ENCODE results near the gene FUCA1. TPM values are rescaled to one million over a fixed set of nuclear protein-coding genes. Genes with fewer than 3 reads are reported as not detected.
"Not testable (repeated sequence)": the region's sequence is repeated elsewhere in the genome, so short reads cannot be mapped to it uniquely, and the experiment has no call there.

The FUCA1 gene
- total and polyA plus RNA-seq, 3 experiments from 2014 or later = 14.1 to 17.2 (median 15.7) TPM

DNA sequence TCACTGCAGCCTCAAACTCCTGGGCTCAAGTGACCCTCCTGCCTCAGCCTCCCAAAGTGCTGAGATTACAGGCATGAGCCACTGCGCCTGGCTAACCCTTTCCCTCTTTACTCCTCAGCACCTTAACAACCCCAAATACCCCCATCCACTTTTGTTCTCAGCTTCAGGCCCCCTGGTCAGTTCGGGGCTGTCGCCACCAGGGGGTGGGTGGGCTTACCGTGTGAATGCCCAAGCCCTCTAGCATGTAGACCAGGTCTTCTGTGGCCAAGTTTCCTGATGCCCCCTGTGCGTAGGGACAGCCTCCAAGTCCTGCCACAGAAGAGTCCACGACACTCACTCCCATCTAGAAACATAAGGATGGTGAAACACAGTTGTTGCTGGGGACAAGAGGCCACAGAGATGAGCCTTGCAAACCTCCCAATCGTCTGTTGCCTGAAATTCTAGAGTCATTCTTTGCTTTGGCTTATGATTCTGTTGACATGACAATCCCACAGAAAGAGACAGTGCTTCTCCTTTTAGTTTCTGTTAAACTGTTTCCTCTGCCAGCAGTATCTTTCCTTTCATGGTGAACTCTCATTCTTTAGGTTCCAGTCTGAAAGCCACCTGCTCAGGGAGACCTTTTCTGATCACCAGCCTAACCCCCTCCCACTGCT, 63.8 kb downstream of the FUCA1 start:
- CTCF ChIA-PET = no interaction called here
- DNase-seq = no peak
- Mint-ChIP-seq H3K27me3 (no peaks in the 10 kb centered on the region), H3K36me3 (peaks cover 0 to 39% (median 9%) of the 10 kb centered on the region in 3 donors), H3K27ac (peak overlapping the region in 4 of 8 donors; percentile 38 to 96 (median 78)), H3K4me3 (peak overlapping the region in 1 of 7 donors; percentile 60), H3K4me1 (peaks cover 11 to 15% (median 11%) of the 10 kb centered on the region in 3 donors), H3K9me3 (no peaks in the 10 kb centered on the region)
- H3K36me3 ChIP-seq (ENCODE audit: insufficient read depth, low read length) = peaks cover 4% of the 10 kb centered on the region
- H3K27ac ChIP-seq (ENCODE audit: low read depth, low read length) = no peak overlapping the region
- H3K27me3 ChIP-seq (ENCODE audit: insufficient read depth, low read length, poor library complexity, severe bottlenecking) = no peaks in the 10 kb centered on the region
- no peak overlapping the region for H3K4me3 ChIP-seq (ENCODE audit: low read length)
- H3K4me1 ChIP-seq (ENCODE audit: insufficient read depth, low read length) = peaks cover 15% of the 10 kb centered on the region
- POLR2A ChIA-PET = no interaction called here
- no peaks in the 10 kb centered on the region for H3K9me3 ChIP-seq (ENCODE audit: low read length)

GRCh38 chr1:23803674-23804073, 64.4 kb downstream of the FUCA1 start:
- peak overlapping the region in 2 of 8 donors; percentile 73 to 84 for H3K27ac Mint-ChIP-seq
- H3K36me3 Mint-ChIP-seq = peaks cover 0 to 39% (median 9%) of the 10 kb centered on the region in 3 donors
- no peaks in the 10 kb centered on the region for H3K27me3 ChIP-seq (ENCODE audit: insufficient read depth, low read length, poor library complexity, severe bottlenecking)
- peak overlapping the region in 2 of 7 donors; percentile 49 to 60 for H3K4me3 Mint-ChIP-seq
- no peaks in the 10 kb centered on the region for H3K9me3 Mint-ChIP-seq
- no peak for DNase-seq
- H3K27me3 Mint-ChIP-seq = no peaks in the 10 kb centered on the region
- H3K4me1 Mint-ChIP-seq = peaks cover 14 to 21% (median 17%) of the 10 kb centered on the region in 3 donors
- POLR2A ChIA-PET = no interaction called here
- CTCF ChIA-PET = interaction anchor here (1.5 kb wide), 1 partner anchor 8 kb away, joined by 4 read pairs; no protein-coding TSS in a partner anchor
- no peak overlapping the region for H3K4me3 ChIP-seq (ENCODE audit: low read length)
- H3K4me1 ChIP-seq (ENCODE audit: insufficient read depth, low read length) = peaks cover 20% of the 10 kb centered on the region
- H3K27ac ChIP-seq (ENCODE audit: low read depth, low read length) = no peak overlapping the region
- peaks cover 4% of the 10 kb centered on the region for H3K36me3 ChIP-seq (ENCODE audit: insufficient read depth, low read length)
- H3K9me3 ChIP-seq (ENCODE audit: low read length) = no peaks in the 10 kb centered on the region

- H3K27me3 ChIP-seq (ENCODE audit: insufficient read depth, low read length, poor library complexity, severe bottlenecking); DNase-seq; H3K4me3 ChIP-seq (ENCODE audit: low read length); H3K36me3 ChIP-seq (ENCODE audit: insufficient read depth, low read length); H3K9me3 ChIP-seq (ENCODE audit: low read length); H3K27me3 Mint-ChIP-seq; H3K9me3 Mint-ChIP-seq; H3K27ac ChIP-seq (ENCODE audit: low read depth, low read length): not testable (repeated sequence)
- H3K27ac Mint-ChIP-seq = peak overlapping the region in 7 of 8 donors; percentile 17 to 90 (median 77)
- H3K4me1 ChIP-seq (ENCODE audit: insufficient read depth, low read length) = peaks cover 20% of the 10 kb centered on the region
- peaks cover 14 to 24% (median 19%) of the 10 kb centered on the region in 3 donors for H3K4me1 Mint-ChIP-seq
- H3K36me3 Mint-ChIP-seq = peaks cover 0 to 38% (median 9%) of the 10 kb centered on the region in 3 donors
- ChIA-PET CTCF (interaction anchor here (1.4 to 1.5 kb wide), 2 partner anchors 9 to 10 kb away, joined by 4 to 6 read pairs; no protein-coding TSS in a partner anchor), POLR2A (interaction anchor here (0.5 to 2.9 kb wide), 4 partner anchors 22 to 318 kb away, joined by 3 to 20 read pairs (median 3); partner anchors contain the start of gene HMGCL)
- H3K4me3 Mint-ChIP-seq = peak overlapping the region in 3 of 7 donors; percentile 33 to 96 (median 44)
Observed at GRCh38 chr1:23802809-23803342, 65.2 kb downstream of the FUCA1 start.

DNA sequence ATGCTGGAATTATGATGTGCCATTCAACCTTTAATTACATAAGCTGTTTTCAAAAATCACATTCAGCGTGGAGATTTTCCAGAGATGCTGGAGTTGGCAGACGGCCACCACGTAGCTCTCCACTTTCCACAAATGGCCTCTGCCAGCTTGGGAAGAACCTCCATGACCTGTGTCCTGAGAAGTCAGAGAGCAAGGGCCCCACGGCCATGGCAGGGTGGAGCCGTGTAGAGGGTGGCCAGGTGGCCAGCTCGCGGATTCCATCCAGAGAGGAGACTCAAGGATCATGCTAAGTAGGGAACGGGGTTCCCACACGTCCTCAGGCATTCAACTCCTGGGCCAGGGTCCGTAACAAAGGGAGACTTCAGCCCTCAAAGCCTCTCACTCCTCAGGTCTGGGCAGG, 66.2 kb downstream of the FUCA1 start:
- no peak for DNase-seq
- no peaks in the 10 kb centered on the region for H3K27me3 Mint-ChIP-seq
- peak overlapping the region; percentile 51 to 90 (median 82) for H3K27ac Mint-ChIP-seq
- Histone ChIP-seq H3K4me1 (ENCODE audit: insufficient read depth, low read length) (peaks cover 20% of the 10 kb centered on the region), H3K27ac (ENCODE audit: low read depth, low read length) (no peak overlapping the region), H3K4me3 (ENCODE audit: low read length) (no peak overlapping the region), H3K27me3 (ENCODE audit: insufficient read depth, low read length, poor library complexity, severe bottlenecking) (no peaks in the 10 kb centered on the region), H3K36me3 (ENCODE audit: insufficient read depth, low read length) (no peaks in the 10 kb centered on the region), H3K9me3 (ENCODE audit: low read length) (no peaks in the 10 kb centered on the region)
- peaks cover 14 to 24% (median 19%) of the 10 kb centered on the region in 3 donors for H3K4me1 Mint-ChIP-seq
- ChIA-PET POLR2A (interaction anchor here (0.6 to 2.9 kb wide), 5 partner anchors 8 to 37 kb away, joined by 3 to 20 read pairs (median 5); partner anchors contain the start of genes HMGCL and LYPLA2), CTCF (interaction anchor here (1.4 to 1.7 kb wide), 4 partner anchors 8 to 23 kb away, joined by 4 to 16 read pairs (median 5); partner anchors contain the start of gene PITHD1)
- peak overlapping the region; percentile 4 to 96 (median 59) for H3K4me3 Mint-ChIP-seq
- H3K36me3 Mint-ChIP-seq = peaks cover 0 to 35% (median 2%) of the 10 kb centered on the region in 3 donors
- no peaks in the 10 kb centered on the region for H3K9me3 Mint-ChIP-seq

GRCh38 chr1:23801338-23801748, 66.7 kb downstream of the FUCA1 start:
- Mint-ChIP-seq H3K27me3 (no peaks in the 10 kb centered on the region), H3K9me3 (no peaks in the 10 kb centered on the region), H3K36me3 (peaks cover 0 to 36% (median 2%) of the 10 kb centered on the region in 3 donors), H3K4me1 (peaks cover 14 to 24% (median 19%) of the 10 kb centered on the region in 3 donors), H3K4me3 (peak overlapping the region; percentile 85 to 97 (median 91)), H3K27ac (peak overlapping the region; percentile 84 to 92 (median 88))
- Histone ChIP-seq H3K9me3 (ENCODE audit: low read length) (no peaks in the 10 kb centered on the region), H3K27ac (ENCODE audit: low read depth, low read length) (peak overlapping the region; percentile 85), H3K4me1 (ENCODE audit: insufficient read depth, low read length) (peaks cover 20% of the 10 kb centered on the region), H3K36me3 (ENCODE audit: insufficient read depth, low read length) (no peaks in the 10 kb centered on the region), H3K27me3 (ENCODE audit: insufficient read depth, low read length, poor library complexity, severe bottlenecking) (no peaks in the 10 kb centered on the region), H3K4me3 (ENCODE audit: low read length) (peak overlapping the region; percentile 70)
- ChIA-PET POLR2A (interaction anchor here (0.6 to 2.9 kb wide), 5 partner anchors 8 to 28 kb away, joined by 3 to 20 read pairs (median 5); partner anchors contain the start of genes HMGCL and LYPLA2), CTCF (interaction anchor here (0.6 to 1.8 kb wide), 5 partner anchors 9 to 29 kb away, joined by 4 to 16 read pairs (median 4); partner anchors contain the start of gene PITHD1)
- DNase-seq = no peak

DNA sequence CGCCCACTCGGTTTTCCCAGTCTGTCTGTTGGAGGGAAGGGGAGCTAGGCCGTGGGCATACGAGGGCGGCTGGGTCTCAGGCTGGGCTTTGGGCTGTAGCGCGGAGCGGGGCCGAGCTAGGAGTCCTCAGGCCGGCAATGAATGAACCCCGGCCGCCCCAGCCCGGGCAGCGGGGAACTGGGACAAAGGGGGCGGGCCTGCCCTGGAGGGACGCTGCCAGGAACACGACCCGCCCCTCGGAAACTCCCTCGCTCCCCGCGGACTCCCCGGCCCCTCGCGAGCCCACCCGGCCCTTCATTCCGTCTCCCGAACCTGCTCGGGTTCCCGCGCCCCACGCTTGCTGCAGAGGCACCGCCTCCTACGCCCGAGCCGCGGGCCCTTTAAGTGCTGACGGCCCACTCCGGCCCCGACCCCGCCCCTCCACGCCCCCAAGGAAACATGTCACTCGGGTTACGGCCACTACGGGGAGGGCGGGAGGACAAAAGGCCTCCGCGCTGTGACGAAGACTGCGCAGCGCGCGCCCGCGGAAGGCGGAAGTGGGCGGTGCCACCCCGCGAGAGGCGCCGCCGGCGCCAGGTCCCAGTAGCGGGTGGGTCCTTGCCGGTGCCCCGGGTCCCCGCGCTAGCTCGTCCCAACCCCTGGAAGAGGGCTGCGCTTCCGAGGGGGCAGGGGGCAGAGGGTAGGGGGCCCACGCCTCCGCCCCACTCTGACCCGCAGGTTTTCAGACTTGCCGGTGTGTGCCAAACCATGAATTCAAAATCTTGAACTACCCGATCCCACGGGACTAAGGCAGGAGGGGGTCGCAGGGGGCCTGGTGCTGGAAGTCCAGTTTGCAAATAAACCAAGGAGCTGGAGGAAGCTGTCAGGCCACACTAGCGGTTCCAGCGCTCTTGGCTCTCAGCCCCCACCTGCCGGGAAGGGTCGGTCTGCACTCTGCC, 67.4 kb downstream of the FUCA1 start, which contains the start of gene GALE:
Gene GALE (minus strand): TSS at position 355 of the 938 bp plus-strand sequence. CDS start 1,747 bp downstream, outside the sequence.
- Mint-ChIP-seq H3K27ac (peak within 1 kb of the TSS; percentile 84 to 96 (median 91)), H3K4me3 (peak within 1 kb of the TSS; percentile 85 to 97 (median 91)), H3K27me3 (no peaks in the 10 kb centered on the region), H3K4me1 (peaks cover 14 to 24% (median 19%) of the 10 kb centered on the region in 3 donors), H3K36me3 (peaks cover 0 to 38% (median 2%) of the 10 kb centered on the region in 3 donors), H3K9me3 (no peaks in the 10 kb centered on the region)
- no peaks in the 10 kb centered on the region for H3K36me3 ChIP-seq (ENCODE audit: insufficient read depth, low read length)
- POLR2A ChIA-PET = interaction anchor here (0.6 to 2.9 kb wide), 8 partner anchors 9 to 241 kb away, joined by 3 to 20 read pairs (median 4); partner anchors contain the start of genes HMGCL, LYPLA2, PITHD1 and PNRC2
- peak; percentile 92 to 98 (median 95) for DNase-seq
- H3K27me3 ChIP-seq (ENCODE audit: insufficient read depth, low read length, poor library complexity, severe bottlenecking) = no peaks in the 10 kb centered on the region
- peak within 1 kb of the TSS; percentile 70 for H3K4me3 ChIP-seq (ENCODE audit: low read length)
- no peaks in the 10 kb centered on the region for H3K9me3 ChIP-seq (ENCODE audit: low read length)
- peaks cover 20% of the 10 kb centered on the region for H3K4me1 ChIP-seq (ENCODE audit: insufficient read depth, low read length)
- CTCF ChIA-PET = interaction anchor here (0.6 to 1.8 kb wide), 6 partner anchors 9 to 29 kb away, joined by 4 to 16 read pairs (median 4); partner anchors contain the start of genes LYPLA2 and PITHD1
- H3K27ac ChIP-seq (ENCODE audit: low read depth, low read length) = peak within 1 kb of the TSS; percentile 85

Data from CD8-positive, alpha-beta memory T cell (primary cell).